ENCODE data around the gene ZBP1.

DNA sequence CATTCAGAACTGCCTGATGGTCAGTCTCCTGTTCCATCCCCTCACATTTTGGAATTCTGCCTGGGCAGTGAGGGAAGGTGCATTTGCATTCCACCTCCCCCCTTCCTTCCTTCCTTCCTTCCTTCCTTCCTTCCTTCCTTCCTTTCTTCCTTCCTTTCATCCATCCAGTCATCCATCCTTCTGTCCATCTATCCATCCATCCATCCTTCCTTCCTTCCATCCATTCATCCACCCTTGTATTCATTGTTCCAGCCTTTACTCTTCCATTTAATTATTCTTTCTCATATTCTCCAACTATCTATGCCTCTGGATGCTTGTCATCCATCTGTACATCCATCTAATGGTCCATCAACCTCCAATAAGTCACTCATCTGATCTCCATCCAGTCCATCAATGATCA, 45.3 kb downstream of the ZBP1 start:
- TF ChIP-seq, protein P1, sequence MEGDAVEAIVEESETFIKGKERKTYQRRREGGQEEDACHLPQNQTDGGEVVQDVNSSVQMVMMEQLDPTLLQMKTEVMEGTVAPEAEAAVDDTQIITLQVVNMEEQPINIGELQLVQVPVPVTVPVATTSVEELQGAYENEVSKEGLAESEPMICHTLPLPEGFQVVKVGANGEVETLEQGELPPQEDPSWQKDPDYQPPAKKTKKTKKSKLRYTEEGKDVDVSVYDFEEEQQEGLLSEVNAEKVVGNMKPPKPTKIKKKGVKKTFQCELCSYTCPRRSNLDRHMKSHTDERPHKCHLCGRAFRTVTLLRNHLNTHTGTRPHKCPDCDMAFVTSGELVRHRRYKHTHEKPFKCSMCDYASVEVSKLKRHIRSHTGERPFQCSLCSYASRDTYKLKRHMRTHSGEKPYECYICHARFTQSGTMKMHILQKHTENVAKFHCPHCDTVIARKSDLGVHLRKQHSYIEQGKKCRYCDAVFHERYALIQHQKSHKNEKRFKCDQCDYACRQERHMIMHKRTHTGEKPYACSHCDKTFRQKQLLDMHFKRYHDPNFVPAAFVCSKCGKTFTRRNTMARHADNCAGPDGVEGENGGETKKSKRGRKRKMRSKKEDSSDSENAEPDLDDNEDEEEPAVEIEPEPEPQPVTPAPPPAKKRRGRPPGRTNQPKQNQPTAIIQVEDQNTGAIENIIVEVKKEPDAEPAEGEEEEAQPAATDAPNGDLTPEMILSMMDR (IDR thresholded peaks at IDR 0.05), result no peak
- TF ChIP-seq POLR2A (IDR thresholded peaks at IDR 0.05) (no peak), POLR2AphosphoS5 (IDR thresholded peaks at IDR 0.05) (no peak)
